DND-41 (cell line): ENCODE data around the gene TGM6.
A peak's percentile ranks its signal among the peaks of the same experiment; 100 is the strongest.

ENCODE experiments used
- ATAC-seq: fragments of 200-7000 bp; cut with Tn5 transposase; 3 replicates; pipeline ENCODE4 v1.9.1; 2021; ENCODE audit warnings: low read depth; ENCODE audit not compliant: insufficient read depth
- DNase-seq: peaks from one replicate; pipeline ENCODE4 v3.0.0-alpha.2; 2020
- H2AFZ ChIP-seq: 2 replicates; pipeline ENCODE4 v1.6.0; 2012; ENCODE audit warnings: low read depth, low read length
- H3K27ac ChIP-seq: 2 replicates; pipeline ENCODE4 v1.5.1; 2012; ENCODE audit warnings: low read length, inconsistent platforms
- H3K27me3 ChIP-seq: fragments of 200-600 bp; sonication (generic); 2 replicates; pipeline ENCODE4 v1.6.0; 2012; ENCODE audit warnings: low read length, mild to moderate bottlenecking, inconsistent platforms; ENCODE audit not compliant: insufficient read depth, poor library complexity
- H3K36me3 ChIP-seq: 2 replicates; pipeline ENCODE4 v1.5.1; 2012; ENCODE audit warnings: low read length, inconsistent platforms; ENCODE audit not compliant: insufficient read depth
- H3K4me1 ChIP-seq: 2 replicates; pipeline ENCODE4 v1.5.1; 2012; ENCODE audit warnings: mild to moderate bottlenecking, low read length; ENCODE audit not compliant: insufficient read depth
- H3K4me2 ChIP-seq: 2 replicates; pipeline ENCODE4 v1.6.0; 2012; ENCODE audit warnings: mild to moderate bottlenecking, moderate library complexity, low read length, inconsistent platforms; ENCODE audit not compliant: insufficient read depth
- H3K4me3 ChIP-seq, 2 experiments: fragments of 200-600 bp in 1 of 2; shearing (Covaris generic) in 1 of 2; 2 replicates each; pipeline ENCODE4 v1.5.1; 2012 to 2016; ENCODE audit warnings: inconsistent platforms in 2 of 2, low read length in 2 of 2, mild to moderate bottlenecking in 2 of 2, low read depth in 1 of 2, moderate library complexity in 1 of 2
- H3K79me2 ChIP-seq: 2 replicates; pipeline ENCODE4 v1.6.0; 2012; ENCODE audit warnings: low read length, inconsistent platforms; ENCODE audit not compliant: insufficient read depth
- H3K9ac ChIP-seq: 2 replicates; pipeline ENCODE4 v1.6.0; 2012; ENCODE audit warnings: low read depth, mild to moderate bottlenecking, inconsistent platforms, low read length, moderate library complexity
- H3K9me3 ChIP-seq: 2 replicates; pipeline ENCODE4 v1.5.1; 2012; ENCODE audit warnings: low read length, moderate library complexity, mild to moderate bottlenecking, inconsistent platforms; ENCODE audit not compliant: insufficient read depth, severe bottlenecking
- H4K20me1 ChIP-seq: 2 replicates; pipeline ENCODE4 v1.6.0; 2012; ENCODE audit warnings: low read length; ENCODE audit not compliant: insufficient read depth
- EZH2 ChIP-seq: IDR thresholded peaks from 3 replicates; pipeline ENCODE4 v1.6.1; 2012; ENCODE audit warnings: borderline replicate concordance, low read depth, mild to moderate bottlenecking, moderate library complexity, low read length, inconsistent platforms; ENCODE audit not compliant: severe bottlenecking
- TF ChIP-seq, protein P1 (sequence below): IDR thresholded peaks from 2 replicates; pipeline ENCODE4 v1.5.1; 2012; ENCODE audit warnings: borderline replicate concordance, low read length, moderate library complexity, mild to moderate bottlenecking; ENCODE audit not compliant: poor library complexity, severe bottlenecking; ENCODE audit errors: extremely low read depth

The TGM6 gene

DNA sequence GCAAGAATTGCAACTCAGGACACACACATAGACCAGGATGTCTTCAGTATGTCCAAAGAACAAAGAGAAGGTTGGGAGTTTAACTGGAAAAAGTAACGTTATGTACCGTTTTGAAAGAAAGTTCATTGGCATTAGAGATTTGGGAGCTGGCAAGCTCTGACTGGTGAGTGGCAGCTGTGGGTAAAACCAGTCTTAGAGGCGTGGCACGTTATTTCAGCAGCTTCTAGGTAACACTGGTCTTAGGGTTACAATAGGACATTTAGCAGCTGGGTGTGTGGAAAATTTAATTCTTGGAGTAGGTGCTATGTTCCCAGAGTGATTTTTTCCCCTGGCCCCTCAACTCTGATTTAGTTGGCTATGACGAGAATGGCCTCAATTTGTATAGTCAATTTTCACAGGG lies 70.7 kb downstream of the TGM6 start:
- Histone ChIP-seq H3K27me3 (no peaks in the 10 kb centered on the region), H3K9ac (no peak overlapping the region), H2AFZ (no peak overlapping the region), H4K20me1 (peaks cover 14% of the 10 kb centered on the region), H3K4me2 (no peak overlapping the region), H3K9me3 (no peaks in the 10 kb centered on the region), H3K79me2 (no peaks in the 10 kb centered on the region), H3K27ac (no peak overlapping the region), H3K4me1 (no peaks in the 10 kb centered on the region), H3K36me3 (no peaks in the 10 kb centered on the region), H3K4me3 (no peak overlapping the region)
- no peak for ATAC-seq
- no peak for DNase-seq
- TF ChIP-seq, protein P1, sequence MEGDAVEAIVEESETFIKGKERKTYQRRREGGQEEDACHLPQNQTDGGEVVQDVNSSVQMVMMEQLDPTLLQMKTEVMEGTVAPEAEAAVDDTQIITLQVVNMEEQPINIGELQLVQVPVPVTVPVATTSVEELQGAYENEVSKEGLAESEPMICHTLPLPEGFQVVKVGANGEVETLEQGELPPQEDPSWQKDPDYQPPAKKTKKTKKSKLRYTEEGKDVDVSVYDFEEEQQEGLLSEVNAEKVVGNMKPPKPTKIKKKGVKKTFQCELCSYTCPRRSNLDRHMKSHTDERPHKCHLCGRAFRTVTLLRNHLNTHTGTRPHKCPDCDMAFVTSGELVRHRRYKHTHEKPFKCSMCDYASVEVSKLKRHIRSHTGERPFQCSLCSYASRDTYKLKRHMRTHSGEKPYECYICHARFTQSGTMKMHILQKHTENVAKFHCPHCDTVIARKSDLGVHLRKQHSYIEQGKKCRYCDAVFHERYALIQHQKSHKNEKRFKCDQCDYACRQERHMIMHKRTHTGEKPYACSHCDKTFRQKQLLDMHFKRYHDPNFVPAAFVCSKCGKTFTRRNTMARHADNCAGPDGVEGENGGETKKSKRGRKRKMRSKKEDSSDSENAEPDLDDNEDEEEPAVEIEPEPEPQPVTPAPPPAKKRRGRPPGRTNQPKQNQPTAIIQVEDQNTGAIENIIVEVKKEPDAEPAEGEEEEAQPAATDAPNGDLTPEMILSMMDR = no peak
- no peak for TF ChIP-seq EZH2

DNA sequence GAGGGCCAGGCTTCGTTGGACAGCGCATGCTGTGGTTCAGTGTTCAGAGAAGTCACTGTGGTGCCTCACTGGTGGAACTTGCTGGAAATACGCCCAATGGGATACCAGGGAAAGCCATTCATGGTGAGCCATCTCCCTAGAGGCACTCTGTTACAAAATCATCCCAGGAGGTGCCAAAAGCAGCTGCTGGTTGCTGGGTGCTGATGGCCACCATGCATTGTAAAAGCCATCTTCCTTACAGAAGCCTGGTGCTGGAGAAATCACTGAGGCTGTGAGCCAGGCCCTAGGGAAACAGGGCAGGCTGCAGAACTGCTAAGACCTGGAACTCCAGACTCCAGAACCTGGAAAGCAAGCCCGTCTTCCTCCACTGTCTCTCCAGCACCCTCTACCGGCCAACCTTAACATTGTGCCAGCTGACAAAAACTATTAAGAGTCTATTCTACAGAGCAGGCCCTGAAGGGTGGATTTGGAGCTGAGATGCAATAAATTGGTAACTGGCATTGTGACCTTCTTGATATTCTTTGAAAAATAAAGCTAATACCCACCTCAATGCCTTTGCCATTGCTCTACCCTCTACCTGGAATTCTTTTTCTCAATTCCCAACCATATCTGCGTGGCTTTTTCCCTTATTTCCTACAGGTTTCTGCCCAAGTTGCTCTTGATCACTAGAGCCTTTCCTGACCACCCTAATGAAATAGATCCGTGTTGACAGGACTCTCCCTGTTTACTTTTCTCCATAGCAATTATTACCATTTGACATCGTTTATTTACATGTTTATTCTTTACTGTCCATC lies 71.4 kb downstream of the TGM6 start:
- H3K9ac ChIP-seq = no peak overlapping the region
- peak; percentile 77 for DNase-seq
- TF ChIP-seq, protein P1 = peak; percentile 93
- no peak for TF ChIP-seq EZH2
- no peaks in the 10 kb centered on the region for H3K79me2 ChIP-seq
- peak; percentile 80 for ATAC-seq
- no peaks in the 10 kb centered on the region for H3K27me3 ChIP-seq
- no peak overlapping the region for H3K4me3 ChIP-seq
- H3K36me3 ChIP-seq = no peaks in the 10 kb centered on the region
- peaks cover 14% of the 10 kb centered on the region for H4K20me1 ChIP-seq
- no peaks in the 10 kb centered on the region for H3K9me3 ChIP-seq
- H2AFZ ChIP-seq = no peak overlapping the region
- no peak overlapping the region for H3K27ac ChIP-seq
- H3K4me1 ChIP-seq = no peaks in the 10 kb centered on the region
- H3K4me2 ChIP-seq = no peak overlapping the region

DNA sequence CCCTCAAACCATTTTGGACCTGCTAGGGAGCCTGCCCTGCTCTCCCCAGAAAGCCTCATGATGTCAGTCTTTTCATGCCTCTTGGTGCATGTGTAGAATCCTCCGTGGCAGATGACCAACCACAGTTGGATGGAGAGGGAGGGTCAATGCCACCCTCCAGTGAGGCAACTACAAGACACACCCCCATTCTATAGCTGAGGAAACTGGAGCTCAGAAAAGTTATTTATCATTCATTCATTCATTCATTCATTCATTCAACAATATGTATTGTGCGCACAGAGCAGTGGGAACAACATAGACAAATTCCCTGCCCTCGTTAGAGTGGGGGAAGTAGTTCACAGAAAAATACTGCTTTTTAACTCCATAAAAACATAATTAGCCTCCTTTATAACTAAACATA lies 73.1 kb downstream of the TGM6 start:
- Histone ChIP-seq H3K4me3 (no peak overlapping the region), H3K27ac (no peak overlapping the region), H3K27me3 (no peaks in the 10 kb centered on the region), H3K79me2 (no peaks in the 10 kb centered on the region), H2AFZ (no peak overlapping the region), H4K20me1 (peaks cover 14% of the 10 kb centered on the region), H3K9ac (no peak overlapping the region), H3K4me1 (no peaks in the 10 kb centered on the region), H3K4me2 (no peak overlapping the region), H3K9me3 (no peaks in the 10 kb centered on the region), H3K36me3 (peaks cover 10% of the 10 kb centered on the region)
- no peak for ATAC-seq
- TF ChIP-seq, protein P1 = no peak
- TF ChIP-seq EZH2 = no peak
- no peak for DNase-seq
